Lower leg skin (tissue), 4 donors: ENCODE data around the gene NETO1. TPM values are rescaled to one million over a fixed set of nuclear protein-coding genes. Genes with fewer than 3 reads are reported as not detected.

ENCODE experiments used
- DNase-seq, 2 donors: peaks; one replicate each; pipeline ENCODE4 v3.0.0-alpha.2; 2019; ENCODE audit warnings: low spot score in 2 of 2
- H3K4me3 ChIP-seq: fragments of 200-600 bp; sonication (generic); 2 replicates; pipeline ENCODE4 v1.5.1; 2017; ENCODE audit warnings: mild to moderate bottlenecking, low read depth; ENCODE audit not compliant: poor library complexity, severe bottlenecking
- CTCF ChIP-seq, 3 donors: fragments of 450-650 bp; IDR thresholded peaks; one replicate each; pipeline ENCODE4 v1.5.1; 2016; ENCODE audit warnings: antibody characterized with exemption in 3 of 3, mild to moderate bottlenecking in 3 of 3, moderate library complexity in 2 of 3
- POLR2A ChIP-seq, 2 donors: fragments of 450-650 bp; IDR thresholded peaks; one replicate each; pipeline ENCODE4 v1.6.1; 2016 to 2017; ENCODE audit warnings: antibody characterized with exemption in 2 of 2, mild to moderate bottlenecking in 1 of 2, moderate library complexity in 1 of 2
- WGBS, 2 donors: methylation state at CpG; one replicate each; pipeline ENCODE4 v1.1.5; 2018; 5-methylcytosine and 5-hydroxymethylcytosine counted together
- intact Hi-C: fragments of 100-400 bp; cut with DNase I; formaldehyde crosslinking; loops from one replicate; pipeline ENCODE4 v1.15.0; 2023; ENCODE audit warnings: low total_unique reads
- total RNA-seq, 4 donors: library from RNA; depleted of rRNA; stranded (reverse); fragments of >200 nt; gene quantifications; one replicate each; pipeline ENCODE4 v1.1.0, GENCODE V29; 2016

NETO1 gene
- total RNA-seq, 4 donors from 2014 or later: 0.17 to 0.71 (median 0.53) TPM; not detected in 1

GRCh38 chr18:72762515-72763122, 105.2 kb downstream of the NETO1 start:
- TF ChIP-seq POLR2A (IDR thresholded peaks at IDR 0.05): no peak
- no peak for TF ChIP-seq CTCF (IDR thresholded peaks at IDR 0.05)
- 18 to 24% methylated on average over 5 of the region's 5 CpGs for WGBS, 2 donors
- intact Hi-C loops: no loop called here
- no peak overlapping the region for H3K4me3 ChIP-seq
- no peak for DNase-seq

GRCh38 chr18:72752220-72752619, 115.6 kb downstream of the NETO1 start:
- TF ChIP-seq CTCF (IDR thresholded peaks at IDR 0.05): no peak
- no peak for TF ChIP-seq POLR2A (IDR thresholded peaks at IDR 0.05)
- intact Hi-C loops: no loop called here
- H3K4me3 ChIP-seq: no peak overlapping the region
- no peak for DNase-seq
- 56 to 58% methylated on average over 4 of the region's 4 CpGs for WGBS, 2 donors

DNA sequence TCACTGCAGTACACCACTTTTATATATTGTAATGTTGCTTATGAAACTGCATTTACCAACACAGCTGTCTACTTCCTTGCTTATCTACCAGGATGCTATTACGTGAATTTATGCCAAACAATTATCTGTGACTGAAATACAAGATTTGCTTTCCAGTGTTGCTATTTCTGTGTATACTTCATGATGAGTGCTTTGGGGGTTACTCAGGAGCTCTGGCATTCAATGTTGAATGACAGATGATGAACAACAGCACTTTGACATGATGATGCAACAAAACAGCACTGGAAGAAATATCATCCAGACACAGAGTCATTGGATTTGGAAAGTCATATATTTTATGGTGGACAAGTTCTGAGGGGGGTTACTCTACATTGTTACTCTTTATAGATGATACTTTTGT, 125.8 kb downstream of the NETO1 start:
- H3K4me3 ChIP-seq: no peak overlapping the region
- DNase-seq: no peak
- 49 to 61% methylated on average over 1 of the region's 1 CpG for WGBS, 2 donors
- intact Hi-C loops: no loop called here
- no peak for TF ChIP-seq POLR2A (IDR thresholded peaks at IDR 0.05)
- TF ChIP-seq CTCF (IDR thresholded peaks at IDR 0.05): no peak

- intact Hi-C loops: no loop called here
- H3K4me3 ChIP-seq: no peak overlapping the region
- WGBS, 2 donors: 77 to 79% methylated on average over 4 of the region's 4 CpGs
- no peak for TF ChIP-seq POLR2A (IDR thresholded peaks at IDR 0.05)
- no peak for TF ChIP-seq CTCF (IDR thresholded peaks at IDR 0.05)
- no peak for DNase-seq
Measured at GRCh38 chr18:72738136-72738535, 129.7 kb downstream of the NETO1 start.

DNA sequence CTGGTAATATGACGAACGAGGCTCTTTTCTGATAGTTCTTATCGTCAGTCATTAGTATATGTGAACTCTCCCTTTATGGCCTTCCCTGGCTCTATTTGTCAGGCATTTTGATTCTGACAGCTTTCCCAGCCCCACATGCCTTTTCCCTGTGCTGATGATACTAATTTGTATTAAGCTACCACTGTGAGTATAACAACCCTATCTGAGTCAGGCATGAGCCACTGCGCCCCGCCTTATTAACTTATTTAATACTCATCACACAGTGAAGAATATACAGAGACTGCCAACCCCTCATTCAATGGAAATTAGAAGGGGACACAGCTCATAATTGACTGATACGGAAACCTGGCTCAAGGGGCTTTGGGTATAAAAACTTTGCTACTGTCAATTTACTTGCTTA, 140.0 kb downstream of the NETO1 start:
- no peak overlapping the region for H3K4me3 ChIP-seq
- WGBS, 2 donors: 89 to 90% methylated on average over 6 of the region's 6 CpGs
- no peak for DNase-seq
- intact Hi-C loops: no loop called here
- TF ChIP-seq CTCF (IDR thresholded peaks at IDR 0.05): no peak
- TF ChIP-seq POLR2A (IDR thresholded peaks at IDR 0.05): no peak

- no peak overlapping the region for H3K4me3 ChIP-seq
- intact Hi-C loops: no loop called here
- no peak for DNase-seq
- 40 to 59% methylated on average over 5 of the region's 5 CpGs for WGBS, 2 donors
- TF ChIP-seq POLR2A (IDR thresholded peaks at IDR 0.05): no peak
- TF ChIP-seq CTCF (IDR thresholded peaks at IDR 0.05): no peak
Measured at GRCh38 chr18:72727038-72727655, 140.6 kb downstream of the NETO1 start.
